AG04450 (cell line): ENCODE results near the gene LPAR3. TPM values are rescaled to one million over a fixed set of nuclear protein-coding genes. Genes with fewer than 3 reads are reported as not detected.

Experiments used
- CTCF ChIA-PET: fragments of 300-600, 350-600 bp; formaldehyde crosslinking; extraction: SDS; loops from one replicate; lab custom pipeline; 2022; ENCODE audit warnings: antibody characterized with exemption, inconsistent platforms; lab: Charles Lee
- POLR2A ChIA-PET: fragments of 350-600 bp; formaldehyde crosslinking; extraction: SDS; loops from one replicate; lab custom pipeline; 2021; ENCODE audit warnings: antibody characterized with exemption, inconsistent platforms; lab: Yijun Ruan, JAX
- DNase-seq: peaks from one replicate; pipeline ENCODE4 v3.0.0-alpha.2; 2011; ENCODE audit warnings: low read depth, low spot score
- H3K27ac ChIP-seq: one replicate; pipeline ENCODE4 v1.5.1; 2012; ENCODE audit warnings: low read depth, low read length, control low read depth
- H3K27me3 ChIP-seq: one replicate; pipeline ENCODE4 v1.6.0; 2012; ENCODE audit warnings: low read length; ENCODE audit not compliant: control insufficient read depth, insufficient read depth
- H3K4me3 ChIP-seq: 2 replicates; pipeline ENCODE4 v1.5.1; 2011; ENCODE audit warnings: mild to moderate bottlenecking, low read depth, low read length, control low read depth
- H3K9me3 ChIP-seq: 2 replicates; pipeline ENCODE4 v1.5.1; 2012; ENCODE audit warnings: low read length; ENCODE audit not compliant: control insufficient read depth, insufficient read depth
- CTCF ChIP-seq: IDR thresholded peaks from 2 replicates; pipeline ENCODE4 v1.5.1; 2011; ENCODE audit warnings: low read depth, low read length, control low read depth, inconsistent platforms
- polyA plus RNA-seq: library from polyadenylated mRNA; depleted of rRNA; stranded (reverse); fragments of >200 nt; gene quantifications from 2 replicates; pipeline ENCODE4 v1.2.3, GENCODE V29; 2011

LPAR3 gene
- polyA plus RNA-seq, 1 experiment, result 3.5 TPM

- no peak overlapping the region for H3K27ac ChIP-seq
- no peak for DNase-seq
- ChIA-PET CTCF (no interaction called here), POLR2A (no interaction called here)
- no peaks in the 10 kb centered on the region for H3K27me3 ChIP-seq
- H3K4me3 ChIP-seq, result no peak overlapping the region
- TF ChIP-seq CTCF, result no peak
- H3K9me3 ChIP-seq, result no peaks in the 10 kb centered on the region
Measured at GRCh38 chr1:84845357-84845756, 47.6 kb downstream of the LPAR3 start.

GRCh38 chr1:84844094-84844493 is 48.9 kb downstream of the LPAR3 start:
- Histone ChIP-seq H3K9me3 (no peaks in the 10 kb centered on the region), H3K4me3 (no peak overlapping the region), H3K27ac (no peak overlapping the region), H3K27me3 (no peaks in the 10 kb centered on the region)
- ChIA-PET CTCF (no interaction called here), POLR2A (no interaction called here)
- no peak for TF ChIP-seq CTCF
- DNase-seq, result no peak

GRCh38 chr1:84842748-84843231 is 50.2 kb downstream of the LPAR3 start:
- Histone ChIP-seq H3K9me3 (no peaks in the 10 kb centered on the region), H3K27ac (no peak overlapping the region), H3K4me3 (no peak overlapping the region), H3K27me3 (no peaks in the 10 kb centered on the region)
- ChIA-PET POLR2A (no interaction called here), CTCF (interaction anchor here (0.9 kb wide), 1 partner anchor 9 kb away, joined by 4 read pairs; no protein-coding TSS in a partner anchor)
- TF ChIP-seq CTCF, result no peak
- no peak for DNase-seq

- Histone ChIP-seq H3K27ac (no peak overlapping the region), H3K4me3 (no peak overlapping the region), H3K9me3 (no peaks in the 10 kb centered on the region), H3K27me3 (no peaks in the 10 kb centered on the region)
- no peak for TF ChIP-seq CTCF
- no peak for DNase-seq
- ChIA-PET POLR2A (interaction anchor here (0.7 kb wide), 1 partner anchor 432 kb away, joined by 4 read pairs; no protein-coding TSS in a partner anchor), CTCF (interaction anchor here (0.9 kb wide), 1 partner anchor 10 kb away, joined by 4 read pairs; no protein-coding TSS in a partner anchor)
Measured at GRCh38 chr1:84841971-84842370, 51.0 kb downstream of the LPAR3 start.

GRCh38 chr1:84840346-84840745 is 52.7 kb downstream of the LPAR3 start:
- POLR2A ChIA-PET, result no interaction called here
- H3K9me3 ChIP-seq, result no peaks in the 10 kb centered on the region
- CTCF ChIA-PET, result interaction anchor here (1.1 kb wide), 1 partner anchor 95 kb away, joined by 4 read pairs; no protein-coding TSS in a partner anchor
- no peak overlapping the region for H3K27ac ChIP-seq
- no peaks in the 10 kb centered on the region for H3K27me3 ChIP-seq
- H3K4me3 ChIP-seq, result no peak overlapping the region
- no peak for TF ChIP-seq CTCF
- no peak for DNase-seq
